HG03571 (cell line): ENCODE results near the gene DMD.

Experiments
- ATAC-seq: cut with Tn5 transposase; IDR thresholded peaks from one replicate; pipeline ENCODE4 v1.9.1; 2021; ENCODE audit not compliant: unreplicated experiment

The DMD gene

GRCh38 chrX:31909850-31910572 is 1301.3 kb downstream of the DMD start:
- ATAC-seq = no peak

- ATAC-seq = no peak
These were observed 1317.2 kb downstream of the DMD start for GRCh38 chrX:31894152-31894551.

- no peak for ATAC-seq
These were observed 1317.8 kb downstream of the DMD start for GRCh38 chrX:31893525-31893924.

- ATAC-seq = no peak
These were observed 1322.3 kb downstream of the DMD start for GRCh38 chrX:31889088-31889487.

- ATAC-seq = no peak
These were observed 1326.8 kb downstream of the DMD start for GRCh38 chrX:31884535-31884934.

GRCh38 chrX:31872007-31872406 is 1339.3 kb downstream of the DMD start:
- no peak for ATAC-seq

GRCh38 chrX:31870267-31870666 is 1341.1 kb downstream of the DMD start:
- no peak for ATAC-seq

GRCh38 chrX:31860686-31861085 is 1350.7 kb downstream of the DMD start:
- ATAC-seq = no peak

- no peak for ATAC-seq
These were observed 1352.4 kb downstream of the DMD start for GRCh38 chrX:31858915-31859314.

GRCh38 chrX:31854716-31855115 is 1356.6 kb downstream of the DMD start:
- ATAC-seq = no peak

- no peak for ATAC-seq
These were observed 1359.6 kb downstream of the DMD start for GRCh38 chrX:31851761-31852160.

GRCh38 chrX:31847773-31848172 is 1363.6 kb downstream of the DMD start:
- ATAC-seq = no peak

- no peak for ATAC-seq
These were observed 1366.3 kb downstream of the DMD start for GRCh38 chrX:31845003-31845402.

GRCh38 chrX:31838617-31839016 is 1372.7 kb downstream of the DMD start:
- ATAC-seq = no peak

GRCh38 chrX:31837445-31838049 is 1373.8 kb downstream of the DMD start:
- no peak for ATAC-seq

- no peak for ATAC-seq
These were observed 1374.9 kb downstream of the DMD start for GRCh38 chrX:31836479-31836878.

GRCh38 chrX:31832263-31832662 is 1379.1 kb downstream of the DMD start:
- no peak for ATAC-seq

- no peak for ATAC-seq
These were observed 1390.7 kb downstream of the DMD start for GRCh38 chrX:31820430-31821210.

- no peak for ATAC-seq
These were observed 1391.9 kb downstream of the DMD start for GRCh38 chrX:31819455-31819854.

GRCh38 chrX:31811106-31811505 is 1400.2 kb downstream of the DMD start:
- no peak for ATAC-seq

GRCh38 chrX:31808357-31808756 is 1403.0 kb downstream of the DMD start:
- no peak for ATAC-seq

- ATAC-seq = no peak
These were observed 1404.2 kb downstream of the DMD start for GRCh38 chrX:31807165-31807564.
